Measurements from ENCODE around the gene KRTAP5-6.

Gene KRTAP5-6

GRCh38 chr11:1727096-1727690 lies 30.2 kb downstream of the KRTAP5-6 start:
- DNase-seq = no peak
- no peak overlapping the region for H3K27ac Mint-ChIP-seq
- peaks cover 22% of the 10 kb centered on the region for H3K9me3 Mint-ChIP-seq
- TF ChIP-seq, protein P1, sequence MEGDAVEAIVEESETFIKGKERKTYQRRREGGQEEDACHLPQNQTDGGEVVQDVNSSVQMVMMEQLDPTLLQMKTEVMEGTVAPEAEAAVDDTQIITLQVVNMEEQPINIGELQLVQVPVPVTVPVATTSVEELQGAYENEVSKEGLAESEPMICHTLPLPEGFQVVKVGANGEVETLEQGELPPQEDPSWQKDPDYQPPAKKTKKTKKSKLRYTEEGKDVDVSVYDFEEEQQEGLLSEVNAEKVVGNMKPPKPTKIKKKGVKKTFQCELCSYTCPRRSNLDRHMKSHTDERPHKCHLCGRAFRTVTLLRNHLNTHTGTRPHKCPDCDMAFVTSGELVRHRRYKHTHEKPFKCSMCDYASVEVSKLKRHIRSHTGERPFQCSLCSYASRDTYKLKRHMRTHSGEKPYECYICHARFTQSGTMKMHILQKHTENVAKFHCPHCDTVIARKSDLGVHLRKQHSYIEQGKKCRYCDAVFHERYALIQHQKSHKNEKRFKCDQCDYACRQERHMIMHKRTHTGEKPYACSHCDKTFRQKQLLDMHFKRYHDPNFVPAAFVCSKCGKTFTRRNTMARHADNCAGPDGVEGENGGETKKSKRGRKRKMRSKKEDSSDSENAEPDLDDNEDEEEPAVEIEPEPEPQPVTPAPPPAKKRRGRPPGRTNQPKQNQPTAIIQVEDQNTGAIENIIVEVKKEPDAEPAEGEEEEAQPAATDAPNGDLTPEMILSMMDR (IDR thresholded peaks at IDR 0.05) = no peak
- no peaks in the 10 kb centered on the region for H3K36me3 Mint-ChIP-seq (ENCODE audit: low read depth)
- peaks cover 64% of the 10 kb centered on the region for H3K27me3 Mint-ChIP-seq (ENCODE audit: low read depth, poor library complexity)
- peaks cover 8% of the 10 kb centered on the region for H3K4me1 Mint-ChIP-seq
- H3K4me3 Mint-ChIP-seq = no peak overlapping the region

DNA sequence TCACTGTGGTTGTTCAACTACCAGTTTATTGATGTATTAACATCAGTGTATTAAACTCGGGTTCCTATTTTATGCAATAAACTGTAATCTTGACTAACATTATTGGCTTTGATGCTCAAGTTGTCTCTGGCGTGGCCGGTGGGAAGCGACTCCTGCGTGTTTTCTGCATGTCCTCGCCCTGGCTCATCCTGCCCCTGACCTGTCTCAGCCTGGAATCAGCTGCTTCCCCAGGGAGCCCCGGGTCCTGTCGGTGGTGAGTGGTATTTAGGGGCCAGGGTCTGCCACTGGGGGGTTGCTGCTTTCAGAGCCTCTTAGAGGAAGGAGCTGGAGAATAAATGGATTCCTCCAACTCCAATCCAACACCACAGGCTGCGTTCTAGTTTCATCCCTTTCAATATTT lies 30.9 kb downstream of the KRTAP5-6 start:
- Mint-ChIP-seq H3K4me3 (no peak overlapping the region), H3K36me3 (ENCODE audit: low read depth) (no peaks in the 10 kb centered on the region), H3K27ac (no peak overlapping the region), H3K9me3 (peaks cover 17% of the 10 kb centered on the region), H3K4me1 (peaks cover 10% of the 10 kb centered on the region), H3K27me3 (ENCODE audit: low read depth, poor library complexity) (peaks cover 62% of the 10 kb centered on the region)
- TF ChIP-seq, protein P1 (IDR thresholded peaks at IDR 0.05) = no peak
- no peak for DNase-seq

DNA sequence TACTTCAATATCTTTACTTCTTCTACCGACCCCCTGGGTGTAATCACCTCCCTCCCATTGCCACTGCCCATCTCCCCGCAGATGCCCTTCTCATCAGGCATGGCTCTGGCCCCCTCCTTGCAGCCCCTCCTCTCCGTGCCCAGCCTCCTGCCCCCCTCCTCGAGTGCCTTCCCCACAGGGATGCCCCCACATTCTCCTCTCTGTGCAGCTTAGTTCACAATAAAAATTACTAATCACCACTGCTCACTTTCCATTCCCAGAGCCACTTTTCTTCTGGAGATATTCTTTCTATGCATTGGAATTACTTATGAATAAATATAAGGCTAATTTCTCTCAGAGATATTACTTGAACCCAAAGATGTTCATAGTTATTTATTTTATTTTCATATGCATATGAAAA lies 31.3 kb downstream of the KRTAP5-6 start:
- no peak for DNase-seq
- H3K9me3 Mint-ChIP-seq = peaks cover 13% of the 10 kb centered on the region
- TF ChIP-seq, protein P1 (IDR thresholded peaks at IDR 0.05) = no peak
- H3K27ac Mint-ChIP-seq = no peak overlapping the region
- H3K4me3 Mint-ChIP-seq = no peak overlapping the region
- H3K4me1 Mint-ChIP-seq = peaks cover 10% of the 10 kb centered on the region
- peaks cover 60% of the 10 kb centered on the region for H3K27me3 Mint-ChIP-seq (ENCODE audit: low read depth, poor library complexity)
- no peaks in the 10 kb centered on the region for H3K36me3 Mint-ChIP-seq (ENCODE audit: low read depth)

- Mint-ChIP-seq H3K4me1 (peaks cover 10% of the 10 kb centered on the region), H3K9me3 (peaks cover 9% of the 10 kb centered on the region), H3K36me3 (ENCODE audit: low read depth) (no peaks in the 10 kb centered on the region), H3K4me3 (no peak overlapping the region), H3K27me3 (ENCODE audit: low read depth, poor library complexity) (peaks cover 61% of the 10 kb centered on the region), H3K27ac (no peak overlapping the region)
- TF ChIP-seq, protein P1 (IDR thresholded peaks at IDR 0.05) = no peak
- DNase-seq = no peak
Observed at GRCh38 chr11:1728931-1729691, 32.1 kb downstream of the KRTAP5-6 start.

- Mint-ChIP-seq H3K27me3 (ENCODE audit: low read depth, poor library complexity) (peaks cover 64% of the 10 kb centered on the region), H3K4me3 (no peak overlapping the region), H3K36me3 (ENCODE audit: low read depth) (no peaks in the 10 kb centered on the region), H3K9me3 (peaks cover 6% of the 10 kb centered on the region), H3K4me1 (peaks cover 10% of the 10 kb centered on the region), H3K27ac (no peak overlapping the region)
- no peak for DNase-seq
- TF ChIP-seq, protein P1 (IDR thresholded peaks at IDR 0.05) = no peak
Observed at GRCh38 chr11:1729692-1730011, 32.7 kb downstream of the KRTAP5-6 start.

Measured in nephron progenitor cell (in vitro differentiated cells).